Right ventricle myocardium inferior (tissue), 1 donor: Measurements from ENCODE around the gene HMX3. TPM values are rescaled to one million over a fixed set of nuclear protein-coding genes. Genes with fewer than 3 reads are reported as not detected.

Experiments used
- ATAC-seq: fragments of 200-7000 bp; cut with Tn5 transposase; one replicate; pipeline ENCODE4 v1.9.1; 2020; ENCODE audit warnings: mild to moderate bottlenecking, moderate library complexity
- DNase-seq: peaks from one replicate; pipeline ENCODE4 v3.0.0; 2021; ENCODE audit errors: missing footprints
- intact Hi-C: fragments of 100-400 bp; cut with DNase I; formaldehyde crosslinking; loops from one replicate; pipeline ENCODE4 v1.11.0; 2022
- total RNA-seq: library from RNA; stranded (reverse); fragmentation: NEBNext Ultra II Directional; extraction: Animal tissue kit (Norgen Biotek cat#: 25700); gene quantifications from one replicate; pipeline ENCODE4 v1.2.1, GENCODE V29; 2021
- donor health status: DM: no; HTN: yes; CAD: no; lungs with severe emphysema.

HMX3 gene
- total RNA-seq, 1 donor from 2014 or later = not detected

GRCh38 chr10:123133541-123134342 lies 2.0 kb upstream of the HMX3 start:
- intact Hi-C loops = loop anchor here (2.0 kb wide), 1 partner anchor 425 kb away; no protein-coding TSS in a partner anchor
- DNase-seq (no peak), ATAC-seq (no peak)

- intact Hi-C loops = no loop called here
- no peak for DNase-seq
Measured at GRCh38 chr10:123134343-123134914, 1.3 kb upstream of the HMX3 start.

GRCh38 chr10:123134915-123135414 lies 805 bp upstream of the HMX3 start:
- no peak for DNase-seq
- ATAC-seq = no peak
- intact Hi-C loops = no loop called here

More at GRCh38 chr10:123134343-123134914, 1.3 kb upstream of the HMX3 start:
- ATAC-seq = no peak

GRCh38 chr10:123136221-123136805 lies 543 bp downstream of the HMX3 start:
- DNase-seq (no peak), ATAC-seq (no peak)
- intact Hi-C loops = no loop called here

GRCh38 chr10:123136806-123137642 lies 1.3 kb downstream of the HMX3 start:
- intact Hi-C loops = no loop called here
- ATAC-seq (no peak), DNase-seq (no peak)

- intact Hi-C loops = no loop called here
- no peak for ATAC-seq
Measured at GRCh38 chr10:123139165-123139520, 3.4 kb downstream of the HMX3 start.

GRCh38 chr10:123139521-123140163 lies 3.9 kb downstream of the HMX3 start:
- intact Hi-C loops = no loop called here
- DNase-seq (no peak), ATAC-seq (no peak)

More at GRCh38 chr10:123139165-123139520, 3.4 kb downstream of the HMX3 start:
- DNase-seq = no peak

GRCh38 chr10:123140164-123140982 lies 4.6 kb downstream of the HMX3 start:
- intact Hi-C loops = no loop called here
- DNase-seq (no peak), ATAC-seq (no peak)

- intact Hi-C loops = no loop called here
- no peak for DNase-seq
- no peak for ATAC-seq
Measured at GRCh38 chr10:123140983-123141390, 5.2 kb downstream of the HMX3 start.

GRCh38 chr10:123141791-123142700 lies 6.3 kb downstream of the HMX3 start:
- DNase-seq = no peak
- no peak for ATAC-seq
- intact Hi-C loops = no loop called here

- ATAC-seq = no peak
- intact Hi-C loops = no loop called here
- no peak for DNase-seq
Measured at GRCh38 chr10:123142701-123143161, 7.0 kb downstream of the HMX3 start.

- DNase-seq (no peak), ATAC-seq (no peak)
- intact Hi-C loops = no loop called here
Measured at GRCh38 chr10:123143162-123143824, 7.5 kb downstream of the HMX3 start.

GRCh38 chr10:123143825-123144168 lies 8.0 kb downstream of the HMX3 start:
- DNase-seq (no peak), ATAC-seq (no peak)
- intact Hi-C loops = no loop called here

GRCh38 chr10:123144697-123145541 lies 9.1 kb downstream of the HMX3 start:
- intact Hi-C loops = no loop called here
- ATAC-seq (no peak), DNase-seq (no peak)

GRCh38 chr10:123145542-123146012 lies 9.8 kb downstream of the HMX3 start:
- ATAC-seq (no peak), DNase-seq (no peak)
- intact Hi-C loops = no loop called here
